Hippocampal formation (tissue), 2 donors: ENCODE results near the gene SLX9.
"Not testable (repeated sequence)": the region's sequence is repeated elsewhere in the genome, so short reads cannot be mapped to it uniquely, and the experiment has no call there.

Experiments used
- DNase-seq, 2 donors: peaks; one replicate each; lab custom pipeline; 2025; lab: John Stamatoyannopoulos, UW

The SLX9 gene

DNA sequence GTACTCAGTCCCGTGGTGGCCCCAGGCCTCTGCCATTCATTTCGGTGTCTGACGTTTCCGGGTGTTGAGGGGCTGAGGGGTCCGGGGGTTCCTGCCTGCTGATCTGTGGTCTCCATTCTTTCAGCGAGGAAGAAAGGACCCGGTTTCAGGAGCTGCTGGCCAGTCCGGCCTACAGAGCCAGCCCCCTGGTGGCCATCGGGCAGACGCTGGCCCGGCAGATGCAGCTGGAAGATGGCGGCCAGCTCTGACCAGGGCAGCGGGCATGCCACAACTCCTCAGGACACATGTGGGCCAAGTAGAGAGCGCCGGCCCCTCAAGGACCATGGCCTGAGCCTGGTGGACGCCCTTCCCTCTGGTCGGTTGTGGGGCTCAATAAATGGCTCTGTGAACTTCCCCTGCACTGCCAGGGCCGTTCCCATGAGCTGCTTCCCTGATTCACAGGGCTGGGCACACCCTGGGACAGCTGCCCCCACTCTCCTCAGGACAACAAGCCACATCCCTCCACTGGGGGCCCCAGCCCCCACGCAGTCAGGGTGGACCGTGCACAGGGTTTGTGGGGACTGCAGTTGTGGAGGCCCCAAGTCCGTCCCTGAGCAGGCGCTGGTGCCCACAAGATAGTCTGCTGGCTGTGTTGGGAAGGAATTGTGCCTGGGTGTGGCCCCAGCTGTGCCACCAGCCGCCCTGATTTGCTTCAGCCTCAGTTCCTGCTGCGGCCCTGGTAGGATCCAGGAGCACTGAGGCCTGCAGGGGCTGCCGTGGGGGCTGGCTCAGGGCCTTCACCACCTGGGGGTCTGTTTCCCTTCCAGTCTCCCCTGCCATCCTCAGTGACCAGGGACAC, 36.9 kb downstream of the SLX9 start:
- not testable (repeated sequence) for DNase-seq

- no peak for DNase-seq
Observed at GRCh38 chr21:44977616-44978340, 37.9 kb downstream of the SLX9 start.

DNA sequence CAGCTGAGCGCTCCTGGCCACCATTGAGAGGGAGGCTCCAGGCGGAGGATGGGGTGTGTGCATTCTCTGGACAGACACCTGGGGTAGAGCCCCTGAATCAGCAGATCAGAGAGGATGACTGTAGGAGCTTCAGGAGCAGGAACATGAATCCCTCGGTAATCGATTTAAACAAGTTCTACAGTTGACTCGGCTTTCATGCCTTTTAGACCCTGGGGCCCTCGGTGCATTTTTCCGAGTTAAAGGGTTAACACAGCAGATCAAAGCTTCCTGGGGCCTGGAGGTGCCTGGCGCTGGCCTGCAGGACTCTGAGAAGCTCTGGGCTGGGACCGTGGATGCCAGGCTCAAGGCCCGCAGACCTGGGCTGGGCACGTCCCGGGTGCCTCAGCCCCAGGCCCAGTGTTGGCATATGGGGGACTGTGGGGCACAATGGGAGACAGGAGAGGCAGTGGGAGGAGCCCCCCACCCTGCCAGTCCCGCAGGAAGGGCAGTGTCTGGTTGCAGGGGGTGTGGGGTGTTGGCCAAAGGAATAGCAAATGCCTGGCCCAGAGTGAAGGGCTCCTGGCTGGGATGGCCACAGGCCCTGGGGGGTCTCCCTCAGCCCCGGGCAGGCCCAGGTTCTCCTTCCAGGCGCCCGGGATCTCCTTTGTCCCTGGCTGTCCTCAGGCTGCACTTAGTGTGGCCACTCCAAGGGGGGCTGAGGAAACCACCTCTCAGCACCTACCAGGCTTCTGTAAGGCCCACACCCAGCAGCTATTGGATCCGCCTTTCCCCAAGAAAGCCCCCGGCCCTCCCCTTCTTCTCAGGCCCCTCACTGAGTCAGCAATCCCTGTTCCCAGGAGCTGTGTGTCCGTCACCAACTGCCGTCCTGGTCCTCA, 40.1 kb downstream of the SLX9 start:
- no peak for DNase-seq

GRCh38 chr21:44980562-44981489, 41.0 kb downstream of the SLX9 start:
- DNase-seq: no peak

DNA sequence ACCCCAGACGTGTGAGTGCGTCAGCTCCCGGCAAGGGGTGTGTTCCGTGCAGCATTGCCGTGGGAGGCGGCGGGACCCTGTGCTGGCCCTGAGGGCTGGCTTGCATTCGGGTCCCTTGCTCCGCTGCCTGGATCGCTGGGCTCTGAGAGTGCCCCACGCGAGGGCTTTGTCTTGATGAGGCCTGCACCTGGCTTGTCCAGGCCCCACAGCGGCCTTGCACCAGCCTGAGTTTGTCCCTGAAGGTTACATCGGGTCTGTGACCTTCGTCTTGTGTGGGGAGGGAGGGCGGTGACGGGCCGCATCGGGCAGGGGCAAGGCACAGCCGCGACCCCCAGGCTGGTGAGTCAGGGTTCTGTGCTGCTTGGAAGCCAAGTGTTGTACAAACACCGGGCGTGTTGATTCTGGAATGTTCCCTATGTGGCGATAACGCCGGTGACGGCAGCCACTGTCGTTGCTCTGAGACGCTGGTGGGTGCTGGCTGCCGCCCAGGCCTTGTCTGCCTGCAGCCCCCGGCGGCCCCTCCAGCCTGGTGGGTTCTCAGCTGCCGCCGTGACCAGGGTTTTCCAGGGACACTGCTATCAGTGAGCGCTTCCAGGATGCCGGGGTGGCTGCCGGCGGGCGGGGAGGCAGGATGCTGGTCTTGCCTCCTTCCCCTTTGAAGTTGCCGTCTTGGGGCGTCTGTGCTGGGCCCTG, 42.9 kb downstream of the SLX9 start:
- no peak for DNase-seq

DNA sequence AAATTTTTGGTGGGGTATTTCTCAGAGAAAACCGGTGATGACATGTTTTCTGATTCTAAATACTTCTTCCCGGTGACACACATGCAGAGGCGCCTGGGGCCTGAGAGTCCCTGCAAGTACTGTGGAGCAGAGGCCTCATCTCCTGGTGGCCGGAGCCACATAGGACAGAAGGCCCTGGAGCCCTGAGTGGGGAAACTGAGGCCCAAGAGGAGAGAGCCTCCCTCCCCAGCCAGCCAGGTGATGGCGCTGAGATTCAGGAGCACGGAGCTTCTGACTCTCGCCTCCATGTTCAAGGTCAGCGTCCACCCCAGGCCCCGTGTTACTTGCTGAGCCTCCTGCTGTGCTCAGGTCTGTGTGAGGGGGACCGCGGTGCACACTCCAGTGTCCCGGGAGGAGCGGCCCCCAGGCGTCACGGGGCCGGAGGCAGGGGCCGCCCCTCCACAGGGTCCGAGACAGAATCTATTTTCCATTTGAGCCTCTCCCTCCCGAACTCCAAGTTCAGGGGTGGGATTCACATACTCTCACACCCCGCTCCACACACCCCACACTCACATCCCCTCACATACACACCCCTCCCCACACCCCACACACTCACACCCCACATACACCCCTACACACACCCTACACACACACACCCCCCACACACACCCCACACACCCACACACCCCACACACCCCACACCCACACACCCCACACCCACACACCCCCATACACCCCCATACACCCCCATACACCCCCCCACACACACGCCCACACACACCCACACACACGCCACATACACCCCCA, 43.8 kb downstream of the SLX9 start:
- no peak for DNase-seq

GRCh38 chr21:44984428-44984791, 44.6 kb downstream of the SLX9 start:
- DNase-seq: no peak

GRCh38 chr21:44984792-44985440, 45.1 kb downstream of the SLX9 start:
- no peak for DNase-seq

- no peak for DNase-seq
Observed at GRCh38 chr21:44985441-44986401, 45.9 kb downstream of the SLX9 start.

DNA sequence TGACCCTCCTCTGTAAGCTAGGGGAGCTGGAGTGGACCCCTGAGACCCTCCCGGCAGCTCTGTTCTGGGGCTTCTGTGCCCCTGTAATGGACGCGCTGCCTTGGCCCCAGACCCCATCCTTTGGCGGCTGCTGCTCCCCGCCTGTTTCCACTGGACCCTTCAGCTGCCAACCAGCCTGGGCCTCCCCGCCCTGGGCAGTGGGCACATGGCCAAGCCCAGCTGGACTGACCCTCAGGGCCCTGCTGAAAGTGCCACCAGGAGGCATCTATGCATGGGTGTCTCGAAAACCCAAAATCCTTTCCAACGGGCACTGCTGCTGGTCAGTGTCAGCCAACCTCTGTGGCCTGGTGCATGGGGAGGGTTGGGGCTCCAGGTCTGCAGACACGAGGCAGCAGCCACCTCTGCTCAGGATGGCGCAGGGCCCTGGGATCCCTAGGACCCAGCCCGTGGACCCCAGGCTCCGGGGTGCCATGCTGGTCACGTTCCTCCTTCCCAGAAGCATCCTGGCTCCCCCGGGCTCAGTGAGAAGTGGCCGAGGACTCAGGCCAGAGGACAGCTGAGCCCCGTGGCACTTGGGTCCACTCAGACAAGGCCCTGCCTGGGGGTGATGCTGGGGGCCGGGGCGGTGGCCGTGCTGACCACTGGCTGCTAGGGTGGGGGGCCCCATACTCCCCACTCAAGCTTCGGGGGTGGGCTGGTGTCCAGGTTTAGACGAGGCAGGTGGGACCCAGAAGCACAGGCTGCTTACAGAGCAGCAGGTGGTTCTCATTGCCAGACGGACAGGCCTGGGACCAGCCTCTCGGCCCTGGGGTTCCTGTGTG, 46.9 kb downstream of the SLX9 start:
- DNase-seq: no peak

- DNase-seq: no peak
Observed at GRCh38 chr21:44987301-44987885, 47.6 kb downstream of the SLX9 start.

DNA sequence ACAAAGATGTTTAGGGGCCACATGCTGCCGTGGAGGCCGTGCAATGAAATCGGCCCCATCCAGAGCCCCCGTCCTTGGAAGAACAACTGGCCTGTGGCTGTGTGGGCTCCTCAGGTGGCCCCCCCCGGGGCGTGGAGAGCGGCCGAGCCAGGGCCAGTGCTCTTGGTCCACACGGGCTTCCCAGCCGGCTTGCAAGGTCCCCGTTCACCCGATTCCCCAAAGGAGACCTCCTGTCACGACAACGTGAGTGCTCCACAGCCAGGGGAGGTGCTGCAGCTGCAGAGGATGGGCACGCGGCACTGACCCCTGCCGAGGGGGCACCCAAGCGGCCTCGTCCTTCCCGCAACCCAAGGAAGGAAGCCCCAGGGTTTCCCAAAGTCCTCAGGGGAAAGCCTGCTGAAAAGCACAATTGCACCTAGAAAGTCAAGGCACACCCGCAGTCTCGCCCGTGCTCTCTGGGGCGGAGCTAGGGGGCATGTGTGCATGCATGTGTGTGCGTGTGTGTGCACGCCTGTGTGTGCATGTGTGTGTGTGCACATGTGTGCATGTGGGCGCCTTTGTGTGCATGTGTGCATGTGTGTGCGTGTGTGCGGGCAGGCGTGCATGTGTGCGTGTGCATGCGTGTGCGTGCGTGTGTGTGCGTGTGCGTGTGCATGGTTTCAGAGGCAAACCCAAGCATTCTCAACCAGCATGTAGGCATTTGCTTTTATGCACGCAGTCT, 48.2 kb downstream of the SLX9 start:
- no peak for DNase-seq

DNA sequence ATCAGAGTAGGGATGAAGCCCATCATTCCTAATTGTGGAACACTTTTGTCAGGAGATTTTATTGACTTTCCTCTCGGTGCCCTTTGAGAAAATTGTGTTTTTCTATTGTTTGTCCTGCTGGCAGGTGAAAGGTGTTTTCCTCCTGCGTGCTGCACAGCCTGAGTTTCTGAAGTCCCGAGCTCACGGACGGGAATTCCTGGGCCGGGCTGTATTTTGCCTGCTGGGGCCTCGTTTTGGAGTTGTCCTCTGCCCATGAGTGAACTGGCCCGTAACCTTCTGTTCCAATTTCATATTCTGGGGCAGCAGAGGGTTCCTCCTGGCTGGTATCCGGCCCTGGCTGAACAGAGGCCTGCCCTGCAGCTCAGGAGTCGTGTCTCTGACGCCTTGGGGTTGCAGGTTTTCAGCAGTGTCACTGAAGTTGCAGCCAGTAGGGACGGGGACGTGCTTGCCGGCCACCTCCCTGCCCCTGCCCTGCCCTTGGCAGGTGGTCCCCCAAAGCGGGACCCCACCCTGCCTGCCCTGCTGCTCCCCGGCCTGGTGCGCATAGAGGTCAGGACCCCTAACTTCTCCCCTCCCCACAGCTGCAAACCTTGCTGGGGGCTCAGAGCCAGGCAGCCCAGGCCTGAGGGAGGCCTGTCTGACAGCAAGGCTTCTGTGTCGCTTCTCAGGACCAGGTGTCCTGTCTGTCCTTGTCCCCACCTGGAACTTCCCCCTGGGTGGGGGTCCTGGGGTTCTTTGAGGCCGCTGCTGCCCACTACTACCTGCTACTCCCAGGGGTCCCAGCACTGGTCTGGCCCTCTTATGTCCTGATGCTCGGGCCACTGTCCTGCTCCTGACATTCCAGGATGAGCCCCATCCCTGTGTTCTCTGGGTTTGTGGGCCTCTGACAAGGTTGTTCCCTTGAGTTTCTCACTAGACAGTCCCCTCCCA, 49.0 kb downstream of the SLX9 start:
- no peak for DNase-seq

GRCh38 chr21:44989537-44989886, 49.7 kb downstream of the SLX9 start:
- no peak for DNase-seq
